CD14-positive monocyte (primary cell): Measurements from ENCODE around the gene BCL2L14. TPM values are rescaled to one million over a fixed set of nuclear protein-coding genes. Genes with fewer than 3 reads are reported as not detected.

Experiments
- DNase-seq, 3 donors: peaks; one replicate each; pipeline ENCODE4 v3.0.0-alpha.2; 2011 to 2022
- H2AFZ ChIP-seq: 2 replicates; pipeline ENCODE4 v1.6.0; 2012; ENCODE audit warnings: mild to moderate bottlenecking, low read depth, low read length, inconsistent platforms; ENCODE audit not compliant: insufficient read depth, poor library complexity, severe bottlenecking
- H3K27ac ChIP-seq, 2 donors: 1 replicate in 1 of 2; 2 replicates in 1 of 2; pipeline ENCODE4 v1.5.1; 2012 to 2013; ENCODE audit warnings: low read length in 2 of 2, control low read depth in 1 of 2, inconsistent platforms in 1 of 2, low read depth in 1 of 2, mild to moderate bottlenecking in 1 of 2
- H3K27me3 ChIP-seq, 2 donors: one replicate each; pipeline versions ENCODE4 v1.6.0 to v1.6.1; 2011 to 2013; ENCODE audit warnings: low read length in 2 of 2; ENCODE audit not compliant: control insufficient read depth in 2 of 2, insufficient read depth in 2 of 2
- H3K36me3 ChIP-seq, 2 donors: replicated peaks in 1 of 2; 1 replicate in 1 of 2; 2 replicates in 1 of 2; pipeline versions ENCODE4 v1.5.1 to v1.6.1; 2012 to 2013; ENCODE audit warnings: low read length in 2 of 2, control low read depth in 1 of 2, inconsistent platforms in 1 of 2, mild to moderate bottlenecking in 1 of 2; ENCODE audit not compliant: insufficient read depth in 2 of 2, control insufficient read depth in 1 of 2
- H3K4me1 ChIP-seq, 2 donors: 1 replicate in 1 of 2; 2 replicates in 1 of 2; pipeline versions ENCODE4 v1.5.1 to v1.6.1; 2012 to 2013; ENCODE audit warnings: low read length in 2 of 2, control low read depth in 1 of 2, inconsistent platforms in 1 of 2, mild to moderate bottlenecking in 1 of 2, moderate library complexity in 1 of 2; ENCODE audit not compliant: insufficient read depth in 2 of 2, control insufficient read depth in 1 of 2
- H3K4me2 ChIP-seq: replicated peaks from 2 replicates; pipeline ENCODE3; 2012; ENCODE audit warnings: low read length, moderate library complexity, mild to moderate bottlenecking; ENCODE audit not compliant: poor library complexity, severe bottlenecking; ENCODE audit errors: extremely low read depth
- H3K4me3 ChIP-seq, 3 experiments: fragments of 200-600 bp in 1 of 3; sonication (generic) in 1 of 3; replicated peaks in 1 of 3; 1 replicate in 2 of 3; 2 replicates in 1 of 3; pipeline ENCODE4 v1.5.1; 2011 to 2013; ENCODE audit warnings: low read length in 3 of 3, mild to moderate bottlenecking in 3 of 3, control low read depth in 2 of 3, low read depth in 2 of 3, inconsistent platforms in 1 of 3, moderate library complexity in 1 of 3
- H3K79me2 ChIP-seq: 2 replicates; pipeline ENCODE4 v1.6.0; 2012; ENCODE audit warnings: mild to moderate bottlenecking, control low read depth, inconsistent platforms, low read length, moderate library complexity; ENCODE audit not compliant: insufficient read depth
- H3K9ac ChIP-seq: 2 replicates; pipeline ENCODE4 v1.6.0; 2017; ENCODE audit warnings: low read length, mild to moderate bottlenecking; ENCODE audit not compliant: insufficient read depth, poor library complexity, severe bottlenecking
- H3K9me3 ChIP-seq, 2 donors: replicated peaks in 1 of 2; 1 replicate in 1 of 2; 2 replicates in 1 of 2; pipeline versions ENCODE4 v1.5.1 to v1.6.1; 2012 to 2013; ENCODE audit warnings: low read length in 2 of 2, control low read depth in 1 of 2; ENCODE audit not compliant: control insufficient read depth in 1 of 2, insufficient read depth in 1 of 2
- H4K20me1 ChIP-seq: 2 replicates; pipeline ENCODE4 v1.6.0; 2012; ENCODE audit warnings: mild to moderate bottlenecking, low read length, control low read depth, moderate library complexity; ENCODE audit not compliant: insufficient read depth
- H3K27ac Mint-ChIP-seq, 7 donors: one replicate each; pipeline ENCODE4 v1.8.0; 2020; ENCODE audit warnings: mild to moderate bottlenecking in 7 of 7, mixed read lengths in 7 of 7, moderate library complexity in 6 of 7, inconsistent platforms in 2 of 7
- H3K27me3 Mint-ChIP-seq, 3 donors: one replicate each; pipeline ENCODE4 v1.8.0; 2021 to 2022; ENCODE audit warnings: low read depth in 3 of 3, mild to moderate bottlenecking in 3 of 3, mixed read lengths in 3 of 3, moderate library complexity in 3 of 3, inconsistent platforms in 1 of 3
- H3K36me3 Mint-ChIP-seq, 2 donors: one replicate each; pipeline ENCODE4 v1.8.0; 2020; ENCODE audit warnings: mixed read lengths in 2 of 2, inconsistent platforms in 1 of 2, mild to moderate bottlenecking in 1 of 2
- H3K4me1 Mint-ChIP-seq: one replicate; pipeline ENCODE4 v1.8.0; 2020; ENCODE audit warnings: mild to moderate bottlenecking, mixed read lengths
- H3K4me3 Mint-ChIP-seq, 2 donors: one replicate each; pipeline ENCODE4 v1.8.0; 2020; ENCODE audit warnings: mild to moderate bottlenecking in 2 of 2, mixed read lengths in 2 of 2, moderate library complexity in 1 of 2
- H3K9me3 Mint-ChIP-seq, 7 donors: one replicate each; pipeline ENCODE4 v1.8.0; 2020 to 2022; ENCODE audit warnings: mixed read lengths in 7 of 7, mild to moderate bottlenecking in 6 of 7, moderate library complexity in 6 of 7, inconsistent platforms in 2 of 7
- WGBS: methylation state at CpG from one replicate; pipeline ENCODE4 v1.1.5; 2013; ENCODE audit warnings: missing lambda C conversion rate; ENCODE audit not compliant: insufficient coverage; 5-methylcytosine and 5-hydroxymethylcytosine counted together
- intact Hi-C, 2 donors: fragments of 100-400 bp; cut with micrococcal nuclease; formaldehyde crosslinking; loops; one replicate each; pipeline versions ENCODE4 v1.15.0 to v1.15.1; 2023
- polyA plus RNA-seq, 3 donors: library from polyadenylated mRNA; depleted of rRNA in 1 of 3; unstranded in 2 of 3; stranded (reverse) in 1 of 3; fragments of 300-500 nt in 2 of 3; fragments of >200 nt in 1 of 3; fragmentation: Illumina TruSeq in 2 of 3; gene quantifications; 1 replicate in 2 of 3; 2 replicates in 1 of 3; pipeline ENCODE4 v1.2.3, GENCODE V29; 2012 to 2021
- TF ChIP-seq, protein P1 (sequence below): fragments of 200-600 bp; IDR thresholded peaks from one replicate; pipeline ENCODE4 v1.8.0; 2022; ENCODE audit warnings: antibody characterized with exemption, mild to moderate bottlenecking

Gene BCL2L14
- polyA plus RNA-seq, 3 donors = not detected

DNA sequence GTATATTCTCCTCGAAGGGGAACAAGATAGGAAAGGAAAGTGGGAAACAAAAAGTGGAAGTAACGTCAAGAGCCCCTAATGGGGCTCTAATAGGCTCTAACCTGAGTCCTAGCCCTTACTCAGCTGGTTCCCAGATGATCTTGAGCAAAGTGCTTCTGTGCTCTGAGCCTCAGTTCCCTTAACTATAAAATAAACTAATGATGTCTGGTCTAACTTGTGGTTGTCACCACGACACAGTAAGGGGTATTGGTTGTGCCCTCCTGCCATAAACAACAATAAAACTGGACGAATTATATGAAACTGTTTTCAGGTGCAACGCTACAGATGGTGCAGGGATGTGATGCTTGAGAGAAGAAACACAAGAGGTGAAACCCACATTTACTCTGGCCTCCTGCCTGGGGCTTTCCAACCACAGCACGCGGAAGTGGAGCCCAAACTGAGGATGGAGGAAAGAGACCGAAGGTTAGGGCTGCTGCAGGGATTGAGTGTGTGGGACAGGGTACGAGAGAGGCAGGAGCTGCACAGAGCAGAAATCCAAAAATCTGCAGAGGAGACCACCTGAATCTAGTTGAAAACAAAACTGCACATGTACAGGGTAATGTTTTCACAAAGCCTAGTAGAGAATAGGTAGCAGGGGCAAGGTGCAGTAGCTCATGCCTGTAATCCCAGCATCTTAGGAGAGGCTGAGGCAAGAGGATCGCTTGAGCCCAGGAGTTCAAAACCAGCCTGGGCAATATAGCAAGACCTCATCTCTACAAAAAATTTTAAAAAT lies 45.6 kb upstream of the BCL2L14 start:
- H3K27ac ChIP-seq = no peak overlapping the region
- H2AFZ ChIP-seq = no peak overlapping the region
- H3K9me3 Mint-ChIP-seq = peaks cover 0 to 4% (median 0%) of the 10 kb centered on the region in 7 donors
- peak in 2 of 3 donors; percentile 41 to 54 for DNase-seq
- H3K4me2 ChIP-seq = peak overlapping the region; percentile 2
- H3K4me3 ChIP-seq = no peak overlapping the region
- H3K36me3 ChIP-seq = no peaks in the 10 kb centered on the region
- peaks cover 43% of the 10 kb centered on the region for H3K4me1 Mint-ChIP-seq
- no peaks in the 10 kb centered on the region for H3K79me2 ChIP-seq
- peak overlapping the region in 1 of 2 donors; percentile 18 for H3K4me3 Mint-ChIP-seq
- H3K9me3 ChIP-seq = no peaks in the 10 kb centered on the region
- H3K27me3 ChIP-seq = no peaks in the 10 kb centered on the region
- intact Hi-C loops = no loop called here
- peaks cover 23 to 35% of the 10 kb centered on the region in 2 donors for H3K4me1 ChIP-seq
- WGBS = 23% methylated on average over 4 of the region's 10 CpGs
- no peaks in the 10 kb centered on the region for H3K36me3 Mint-ChIP-seq
- H3K27me3 Mint-ChIP-seq = no peaks in the 10 kb centered on the region
- no peaks in the 10 kb centered on the region for H4K20me1 ChIP-seq
- peak overlapping the region in 2 of 7 donors; percentile 27 to 70 for H3K27ac Mint-ChIP-seq
- TF ChIP-seq, protein P1, sequence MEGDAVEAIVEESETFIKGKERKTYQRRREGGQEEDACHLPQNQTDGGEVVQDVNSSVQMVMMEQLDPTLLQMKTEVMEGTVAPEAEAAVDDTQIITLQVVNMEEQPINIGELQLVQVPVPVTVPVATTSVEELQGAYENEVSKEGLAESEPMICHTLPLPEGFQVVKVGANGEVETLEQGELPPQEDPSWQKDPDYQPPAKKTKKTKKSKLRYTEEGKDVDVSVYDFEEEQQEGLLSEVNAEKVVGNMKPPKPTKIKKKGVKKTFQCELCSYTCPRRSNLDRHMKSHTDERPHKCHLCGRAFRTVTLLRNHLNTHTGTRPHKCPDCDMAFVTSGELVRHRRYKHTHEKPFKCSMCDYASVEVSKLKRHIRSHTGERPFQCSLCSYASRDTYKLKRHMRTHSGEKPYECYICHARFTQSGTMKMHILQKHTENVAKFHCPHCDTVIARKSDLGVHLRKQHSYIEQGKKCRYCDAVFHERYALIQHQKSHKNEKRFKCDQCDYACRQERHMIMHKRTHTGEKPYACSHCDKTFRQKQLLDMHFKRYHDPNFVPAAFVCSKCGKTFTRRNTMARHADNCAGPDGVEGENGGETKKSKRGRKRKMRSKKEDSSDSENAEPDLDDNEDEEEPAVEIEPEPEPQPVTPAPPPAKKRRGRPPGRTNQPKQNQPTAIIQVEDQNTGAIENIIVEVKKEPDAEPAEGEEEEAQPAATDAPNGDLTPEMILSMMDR = no peak
- H3K9ac ChIP-seq = no peak overlapping the region

DNA sequence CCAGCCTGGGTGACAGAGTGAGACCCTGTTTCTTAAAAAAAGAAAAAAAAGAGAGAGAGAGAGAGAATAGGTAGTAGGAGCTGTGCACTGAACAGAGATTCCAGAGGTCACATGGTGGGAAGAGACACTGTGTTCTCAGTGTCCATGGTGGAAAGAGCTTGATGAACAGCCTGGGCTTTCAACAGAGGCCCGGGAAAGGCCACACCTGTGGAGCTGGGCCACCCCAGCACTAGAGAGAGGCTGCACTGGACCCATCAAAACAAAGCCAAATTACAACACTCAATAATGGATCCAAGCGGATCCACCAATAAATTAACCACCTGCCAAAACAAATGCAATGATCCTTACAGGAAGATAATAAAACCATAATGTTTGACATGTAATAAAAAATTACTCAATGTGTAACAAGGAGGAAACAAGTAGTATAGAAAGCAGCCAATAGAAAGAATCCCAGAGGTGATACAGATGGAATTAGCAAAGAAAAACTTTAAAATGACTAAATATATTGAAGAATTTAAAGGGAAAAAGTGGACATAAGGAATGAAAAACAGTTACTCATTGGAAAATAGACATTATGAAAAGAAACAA lies 44.8 kb upstream of the BCL2L14 start:
- no peak for DNase-seq
- H3K27ac ChIP-seq = no peak overlapping the region
- no peak overlapping the region for H3K4me2 ChIP-seq
- Mint-ChIP-seq H3K27me3 (no peaks in the 10 kb centered on the region), H3K4me1 (peaks cover 49% of the 10 kb centered on the region), H3K4me3 (no peak overlapping the region), H3K9me3 (peaks cover 0 to 4% (median 0%) of the 10 kb centered on the region in 7 donors), H3K27ac (peak overlapping the region in 1 of 7 donors; percentile 2), H3K36me3 (no peaks in the 10 kb centered on the region)
- peaks cover 28 to 35% of the 10 kb centered on the region in 2 donors for H3K4me1 ChIP-seq
- H3K4me3 ChIP-seq = no peak overlapping the region
- TF ChIP-seq, protein P1 = no peak
- H3K9me3 ChIP-seq = no peaks in the 10 kb centered on the region
- intact Hi-C loops = no loop called here
- no CpG with 5 or more reads among the region's 2 CpGs for WGBS
- H2AFZ ChIP-seq = no peak overlapping the region
- H4K20me1 ChIP-seq = no peaks in the 10 kb centered on the region
- no peak overlapping the region for H3K9ac ChIP-seq
- H3K36me3 ChIP-seq = no peaks in the 10 kb centered on the region
- H3K27me3 ChIP-seq = no peaks in the 10 kb centered on the region
- H3K79me2 ChIP-seq = no peaks in the 10 kb centered on the region
